H1 (cell line): ENCODE measurements around the gene FAAH. TPM values are rescaled to one million over a fixed set of nuclear protein-coding genes. Genes with fewer than 3 reads are reported as not detected.

Source experiments
- CBX5 ChIP-seq: fragments of 300-800, 300-1000 bp; sonication (generic); IDR thresholded peaks from 2 replicates; pipeline ENCODE4 v1.7.1; 2016; ENCODE audit warnings: antibody characterized with exemption, low read length, low read depth
- EP300 ChIP-seq, 2 experiments: IDR thresholded peaks; 1 replicate in 1 of 2; 2 replicates in 1 of 2; pipeline ENCODE4 v1.6.1; 2011 to 2012; ENCODE audit warnings: low read depth in 2 of 2, low read length in 2 of 2, mild to moderate bottlenecking in 2 of 2, borderline replicate concordance in 1 of 2, inconsistent platforms in 1 of 2, moderate library complexity in 1 of 2
- MAFK ChIP-seq: IDR thresholded peaks from 2 replicates; pipeline ENCODE4 v1.6.1; 2012; ENCODE audit warnings: low read depth, mild to moderate bottlenecking, improper control_type of control experiment, low read length
- NANOG ChIP-seq: IDR thresholded peaks from 2 replicates; pipeline ENCODE4 v1.6.1; 2011; ENCODE audit warnings: low read length, low read depth, mild to moderate bottlenecking, inconsistent platforms; ENCODE audit not compliant: insufficient read depth, poor library complexity, severe bottlenecking
- RNF2 ChIP-seq: fragments of 200-900, 300-1000 bp; sonication (generic); IDR thresholded peaks from 2 replicates; pipeline ENCODE4 v1.7.1; 2016; ENCODE audit warnings: borderline replicate concordance, low read depth, mild to moderate bottlenecking, antibody characterized with exemption, low read length; ENCODE audit not compliant: poor library complexity, severe bottlenecking; ENCODE audit errors: missing control alignments
- SP2 ChIP-seq: IDR thresholded peaks from 2 replicates; pipeline ENCODE4 v1.6.1; 2012; ENCODE audit warnings: mild to moderate bottlenecking, low read length, inconsistent platforms
- polyA plus RNA-seq, 7 experiments: library from polyadenylated mRNA; depleted of rRNA in 3 of 7; stranded (reverse) in 5 of 7; unstranded in 2 of 7; fragments of >200 nt in 5 of 7; fragments of 200-250 nt in 2 of 7; gene quantifications; 1 replicate in 5 of 7; 2 replicates in 1 of 7; 4 replicates in 1 of 7; pipeline versions ENCODE4 v1.2.1 to v1.2.3, GENCODE V29; 2011 to 2013; ENCODE audit warnings: missing spikeins in 2 of 7, mixed read lengths in 2 of 7
- total RNA-seq: library from RNA; stranded (reverse); fragmentation: NEBNext Ultra II Directional; extraction: Animal tissue kit (Norgen Biotek cat#: 25700); gene quantifications from 2 replicates; pipeline ENCODE4 v1.2.1, GENCODE V29; 2021
- TF ChIP-seq, protein P1 (sequence below): IDR thresholded peaks from 2 replicates; pipeline ENCODE4 v1.6.1; 2011; ENCODE audit warnings: low read length, improper control_type of control experiment

Gene FAAH
- total and polyA plus RNA-seq, 2 of the 8 experiments (the other 6 are each of a cell fraction or from before 2014, with no cell fraction given) = 41.2 to 47.3 TPM

DNA sequence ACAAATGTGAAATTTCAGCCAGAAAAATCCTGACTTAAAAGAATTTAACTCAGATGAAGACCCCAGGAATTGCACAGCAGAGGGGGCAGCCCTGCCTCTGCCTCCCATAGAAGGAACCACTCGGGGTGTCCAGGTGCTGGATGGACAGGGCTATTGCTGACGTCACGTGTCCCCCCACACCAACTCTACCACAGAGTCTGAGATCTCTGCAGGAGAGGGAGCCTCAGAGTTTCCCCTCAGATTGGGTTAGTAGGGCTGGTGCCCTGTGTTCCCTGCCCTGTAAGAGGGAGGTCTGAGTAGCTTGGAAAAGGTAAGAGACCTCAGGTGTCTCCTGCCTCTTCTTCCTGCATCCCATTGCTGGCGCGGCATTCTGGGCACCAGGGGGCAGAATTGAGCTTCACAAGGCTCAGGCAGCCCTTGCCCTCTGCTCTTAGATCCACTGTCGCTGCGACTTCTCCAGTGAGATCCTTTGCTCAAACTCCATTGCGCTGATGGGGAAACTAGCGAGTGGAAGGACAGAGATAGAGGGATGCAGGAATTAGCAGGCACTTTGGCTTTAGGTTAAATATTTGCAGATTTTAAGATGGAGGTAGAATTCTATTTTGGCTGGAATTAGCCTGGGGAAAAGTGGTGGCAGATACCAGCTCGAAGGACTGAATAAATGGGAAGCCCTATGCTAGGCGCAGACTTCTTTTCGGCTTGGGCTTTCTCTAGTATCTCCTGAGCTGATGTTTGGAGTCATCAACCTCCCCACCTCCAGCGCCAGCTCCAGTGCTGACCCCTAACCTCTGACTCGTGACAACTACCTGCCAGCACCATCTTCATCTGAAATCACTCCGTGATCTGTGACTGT is 52.8 kb downstream of the FAAH start (continued):
- TF ChIP-seq EP300 (IDR thresholded peaks at IDR 0.05; ENCODE audit: borderline replicate concordance in 1 of 2, low read depth in 2 of 2, low read length in 2 of 2) (no peak), MAFK (no peak), RNF2 (peak; percentile 11), CBX5 (no peak), SP2 (no peak), NANOG (no peak)
- TF ChIP-seq, protein P1, sequence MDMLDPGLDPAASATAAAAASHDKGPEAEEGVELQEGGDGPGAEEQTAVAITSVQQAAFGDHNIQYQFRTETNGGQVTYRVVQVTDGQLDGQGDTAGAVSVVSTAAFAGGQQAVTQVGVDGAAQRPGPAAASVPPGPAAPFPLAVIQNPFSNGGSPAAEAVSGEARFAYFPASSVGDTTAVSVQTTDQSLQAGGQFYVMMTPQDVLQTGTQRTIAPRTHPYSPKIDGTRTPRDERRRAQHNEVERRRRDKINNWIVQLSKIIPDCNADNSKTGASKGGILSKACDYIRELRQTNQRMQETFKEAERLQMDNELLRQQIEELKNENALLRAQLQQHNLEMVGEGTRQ = no peak
